Ammon's horn (tissue), 1 donor: Measurements from ENCODE around the gene SNPH.

Experiments used
- DNase-seq: peaks from one replicate; pipeline ENCODE4 v3.0.0-alpha.2; 2016; ENCODE audit warnings: low spot score

Gene SNPH

DNA sequence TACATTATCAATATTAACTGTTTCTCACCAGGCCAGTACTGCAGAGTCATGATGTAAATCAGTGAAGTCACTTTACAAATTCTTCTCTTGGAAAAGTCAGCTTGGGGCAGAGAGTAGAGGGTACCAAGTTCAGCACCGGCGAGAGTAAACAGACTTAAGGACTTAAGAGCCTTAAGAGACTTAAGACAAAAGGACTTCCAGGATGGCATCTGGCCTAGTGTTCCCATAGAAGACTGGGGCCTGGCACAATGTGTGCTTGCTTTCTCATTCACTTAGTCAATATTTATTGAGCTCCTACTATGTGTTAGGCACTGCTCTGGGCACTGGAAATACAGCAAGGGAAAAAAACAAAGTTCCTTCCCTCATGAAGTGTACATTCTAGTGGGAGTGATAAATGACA lies 1.4 kb upstream of the SNPH start:
- DNase-seq = no peak

DNA sequence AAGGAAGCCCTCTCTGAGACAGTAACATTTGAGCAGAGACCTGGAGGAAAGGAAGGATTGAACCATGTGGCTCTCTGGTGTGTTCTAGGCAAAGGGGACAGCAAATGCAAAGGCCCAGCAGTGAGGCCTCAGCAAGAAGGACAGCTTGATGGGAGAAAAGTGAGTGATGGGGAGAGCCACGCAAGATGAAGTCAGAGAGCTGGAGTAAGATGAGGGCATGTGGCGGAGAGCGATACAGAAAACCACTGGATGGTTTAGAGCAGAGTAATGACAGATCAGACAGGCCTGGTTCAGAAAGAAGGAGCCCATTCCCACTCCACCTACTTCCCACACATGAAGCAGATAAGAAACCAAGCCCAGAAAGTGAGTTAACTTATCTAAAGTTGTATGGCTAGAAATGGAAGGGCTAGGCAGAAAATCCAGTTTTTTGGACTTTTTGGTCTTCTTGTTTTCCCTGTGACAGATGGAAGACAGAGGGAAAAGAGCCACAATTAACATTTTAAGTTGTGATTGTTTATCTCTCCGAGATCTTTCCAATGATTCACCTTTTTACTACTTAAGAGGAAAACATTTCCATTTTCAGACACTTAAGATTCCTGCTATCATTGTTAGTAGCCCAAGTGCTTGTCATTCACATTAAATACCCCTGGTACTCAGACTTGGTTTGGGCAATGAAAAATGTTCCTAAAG lies 723 bp upstream of the SNPH start:
- DNase-seq = no peak

DNA sequence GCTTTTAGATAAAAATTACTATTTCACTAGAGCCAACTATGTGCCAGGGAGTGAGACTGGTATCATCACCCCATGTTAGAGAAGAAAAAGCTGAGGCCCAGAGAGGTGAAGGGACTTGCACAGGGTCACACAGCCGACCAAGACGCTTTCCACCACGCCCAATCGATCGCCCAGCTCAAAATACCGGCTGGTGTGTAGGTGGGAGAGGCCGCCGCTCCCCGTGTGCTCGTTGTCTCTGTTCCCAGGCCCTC lies 253 bp upstream of the SNPH start:
- no peak for DNase-seq

DNA sequence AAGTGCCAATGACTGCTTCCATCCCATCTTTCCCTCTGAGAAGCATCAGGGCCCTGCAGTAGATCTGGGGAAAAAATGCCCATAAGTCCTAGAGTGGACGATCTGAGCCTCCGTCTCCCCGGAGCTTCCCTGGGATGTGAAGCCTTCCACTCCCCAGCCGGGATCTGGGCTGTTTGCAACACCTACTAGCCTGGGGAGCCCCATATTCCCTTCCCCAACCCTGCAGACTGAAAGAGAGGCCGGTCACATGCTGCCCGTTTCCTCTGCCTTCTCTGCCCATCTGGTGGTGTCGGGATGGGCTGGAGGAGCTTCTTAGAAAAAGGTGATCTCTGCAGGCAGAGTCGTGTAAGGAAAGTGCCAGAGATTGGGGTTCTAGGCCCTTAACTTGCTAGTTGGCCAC lies 1.1 kb downstream of the SNPH start:
- no peak for DNase-seq

DNA sequence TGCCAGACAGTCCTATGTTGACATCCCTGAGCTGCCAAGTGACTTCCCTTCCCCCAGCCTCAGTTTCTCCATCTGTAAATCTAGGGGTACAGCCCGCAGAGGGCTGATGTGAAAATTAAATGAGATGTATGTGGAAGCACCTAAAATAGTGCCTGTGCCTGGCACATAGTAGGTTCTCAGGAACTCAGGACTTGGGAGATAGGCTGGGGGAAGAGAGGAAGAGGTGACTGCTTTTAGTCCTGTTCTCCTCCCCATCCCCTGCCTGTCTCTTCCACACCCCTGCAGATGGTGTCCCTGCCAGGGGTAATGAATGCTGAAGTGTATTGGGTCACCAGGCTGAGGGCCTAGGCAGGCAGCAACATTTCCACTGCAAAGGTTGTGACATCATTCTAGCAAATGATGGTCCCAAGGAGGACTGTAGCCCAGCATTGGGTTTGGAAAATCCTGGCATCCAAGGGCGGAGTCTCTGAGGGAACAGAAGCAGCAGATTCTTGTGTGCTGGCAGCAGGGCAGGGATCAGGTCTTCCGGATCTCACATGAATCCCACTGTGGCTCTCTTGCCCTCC lies 1.8 kb downstream of the SNPH start:
- DNase-seq = no peak

DNA sequence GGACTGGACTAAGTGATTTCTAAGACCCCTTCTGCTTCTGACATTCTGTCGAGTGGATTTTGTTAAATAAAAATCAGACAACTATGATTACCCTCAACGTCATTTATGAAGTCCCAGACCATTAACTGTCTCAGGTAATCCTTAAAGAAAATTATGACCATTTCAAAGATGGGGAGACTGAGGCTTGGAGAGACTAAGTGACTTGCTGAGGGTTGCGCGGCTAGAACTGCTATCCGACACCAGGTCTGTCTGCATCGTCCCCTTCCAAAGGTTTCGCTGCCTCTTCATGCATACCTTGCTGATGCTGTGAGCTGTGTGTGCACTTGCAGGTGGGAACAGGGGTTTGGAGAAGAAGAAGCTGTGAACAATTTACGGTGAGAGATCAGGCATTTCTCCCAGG lies 3.1 kb downstream of the SNPH start:
- DNase-seq = no peak

DNA sequence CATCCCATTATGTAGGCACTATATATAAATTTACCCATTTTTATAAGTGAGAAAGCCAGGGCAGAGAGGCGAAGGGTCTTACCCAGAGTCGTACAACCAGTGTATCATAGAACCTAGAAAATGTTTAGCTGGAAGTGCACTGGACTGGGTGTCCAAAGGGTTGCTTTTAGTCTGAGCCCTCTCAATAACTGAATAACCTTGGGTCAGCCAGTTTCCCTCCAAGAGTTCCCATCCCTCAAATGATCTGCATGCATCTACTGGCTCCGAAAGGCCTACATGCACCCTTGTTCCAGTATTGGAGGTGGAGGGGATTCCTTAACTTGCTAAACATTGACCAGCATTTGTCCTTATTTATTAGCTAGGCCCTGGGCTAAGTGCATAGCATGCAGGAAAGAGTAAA lies 3.8 kb downstream of the SNPH start:
- DNase-seq = no peak

DNA sequence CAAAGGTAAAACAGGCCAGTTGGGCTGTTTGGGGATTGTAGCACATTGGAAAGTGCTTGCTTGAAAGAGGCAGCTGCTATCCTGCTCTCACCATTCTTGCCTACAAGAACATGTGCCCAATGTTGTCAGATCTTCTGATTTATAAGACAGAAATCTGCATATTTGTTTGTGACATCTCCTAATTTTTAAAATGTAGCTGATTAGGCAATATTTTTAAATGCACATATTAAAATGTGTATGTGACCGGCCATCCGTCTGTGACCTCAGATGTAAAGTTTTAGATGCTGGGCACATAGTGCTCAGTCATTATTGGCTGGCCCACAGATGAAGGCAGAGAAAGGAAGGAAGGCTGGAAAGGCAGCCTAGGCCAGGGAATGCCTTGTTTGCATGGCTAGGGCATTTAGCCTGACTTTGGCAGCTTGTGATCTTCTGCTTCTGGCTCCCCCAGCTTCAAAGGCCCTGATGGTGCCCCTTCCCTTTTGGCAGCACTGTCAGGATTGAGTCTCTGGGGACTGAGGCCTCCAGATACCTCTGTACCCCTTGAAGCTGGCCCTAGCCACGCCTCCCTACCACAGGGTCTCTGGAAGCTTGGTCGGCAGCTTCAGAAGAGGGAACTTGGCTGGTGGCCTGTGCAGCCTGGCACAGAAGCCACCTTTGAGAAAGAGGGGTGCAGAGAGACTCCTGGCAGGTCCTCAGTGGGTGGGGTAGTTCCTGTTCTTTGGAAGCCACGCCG lies 6.4 kb downstream of the SNPH start:
- DNase-seq = peak; percentile 59

DNA sequence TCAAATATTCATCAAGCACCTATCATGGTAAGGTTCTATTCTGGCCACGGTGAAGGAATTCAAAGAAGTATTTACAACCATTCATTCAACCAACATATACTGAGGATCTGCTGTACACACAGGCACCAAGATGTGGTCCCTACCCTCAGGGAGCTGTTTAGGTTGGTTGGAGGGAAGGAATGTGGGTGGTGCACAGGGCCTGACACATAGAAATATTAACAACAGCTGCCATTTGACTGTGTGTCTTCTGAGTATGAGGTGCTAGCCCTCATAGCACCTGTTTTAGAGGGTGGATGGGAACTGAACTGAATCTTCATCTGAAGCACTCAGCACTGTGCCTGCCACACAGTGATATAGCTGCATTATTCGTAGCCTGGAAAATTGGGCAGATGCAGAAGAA lies 7.3 kb downstream of the SNPH start:
- peak; percentile 1 for DNase-seq

DNA sequence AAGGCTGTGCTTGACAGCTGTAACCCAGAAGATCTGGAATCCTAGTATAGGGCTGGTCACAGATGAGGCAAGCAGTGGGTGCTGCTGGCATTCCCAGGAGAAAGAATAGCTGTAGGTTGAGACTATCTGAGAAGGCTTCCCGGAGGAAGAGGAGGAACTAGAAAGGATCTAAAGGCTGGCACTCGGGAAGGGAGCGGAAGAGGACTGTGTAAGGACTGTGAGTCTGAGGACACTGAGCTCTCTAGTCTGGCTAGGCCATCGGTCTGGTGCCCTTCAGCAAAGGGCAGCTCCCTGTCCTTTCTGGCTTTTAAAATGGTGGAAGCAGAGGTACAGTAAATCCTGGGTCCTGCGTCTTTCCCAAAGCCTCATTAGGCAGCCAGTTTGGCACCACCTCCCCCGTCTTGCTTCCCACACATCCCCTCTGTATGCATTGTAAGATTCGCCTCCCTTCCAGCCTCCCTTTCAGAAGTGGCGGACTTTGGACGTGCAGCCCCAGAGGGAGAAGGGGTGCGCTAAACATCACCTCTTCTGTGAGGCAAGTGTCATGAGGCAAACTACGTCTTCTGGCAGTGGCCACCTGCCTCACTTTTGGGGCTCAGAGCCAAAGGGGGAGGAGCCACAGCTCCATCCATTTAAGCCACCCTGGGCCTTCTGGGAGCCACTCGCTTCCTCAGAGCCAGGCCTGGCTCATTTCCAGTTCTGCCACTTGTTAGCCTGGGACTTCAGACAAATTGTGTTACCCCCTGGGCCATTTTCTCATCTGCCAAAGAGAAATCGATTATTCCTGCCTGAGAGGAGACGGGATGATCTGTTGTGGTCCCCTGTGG lies 8.6 kb downstream of the SNPH start:
- peak; percentile 49 for DNase-seq

DNA sequence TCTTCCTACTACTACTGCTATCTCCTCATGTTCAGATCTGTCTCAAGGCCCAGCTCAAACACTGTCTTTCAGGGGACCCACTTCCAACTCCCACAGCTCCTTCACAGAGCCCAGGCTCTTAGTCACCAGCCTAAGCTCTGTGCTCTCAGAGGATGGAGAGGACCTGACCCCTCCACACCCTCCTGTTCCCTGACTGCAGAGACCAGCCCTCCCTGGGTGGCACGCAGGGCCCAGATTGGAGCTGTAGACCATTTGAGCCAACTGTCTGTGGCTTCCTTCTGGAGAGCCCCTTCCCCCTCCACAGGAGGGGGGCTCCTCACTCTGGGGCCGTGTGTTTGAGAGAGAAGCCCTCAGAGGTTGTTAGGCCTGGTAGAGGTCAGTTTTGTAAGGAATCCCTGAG lies 9.8 kb downstream of the SNPH start:
- no peak for DNase-seq

DNA sequence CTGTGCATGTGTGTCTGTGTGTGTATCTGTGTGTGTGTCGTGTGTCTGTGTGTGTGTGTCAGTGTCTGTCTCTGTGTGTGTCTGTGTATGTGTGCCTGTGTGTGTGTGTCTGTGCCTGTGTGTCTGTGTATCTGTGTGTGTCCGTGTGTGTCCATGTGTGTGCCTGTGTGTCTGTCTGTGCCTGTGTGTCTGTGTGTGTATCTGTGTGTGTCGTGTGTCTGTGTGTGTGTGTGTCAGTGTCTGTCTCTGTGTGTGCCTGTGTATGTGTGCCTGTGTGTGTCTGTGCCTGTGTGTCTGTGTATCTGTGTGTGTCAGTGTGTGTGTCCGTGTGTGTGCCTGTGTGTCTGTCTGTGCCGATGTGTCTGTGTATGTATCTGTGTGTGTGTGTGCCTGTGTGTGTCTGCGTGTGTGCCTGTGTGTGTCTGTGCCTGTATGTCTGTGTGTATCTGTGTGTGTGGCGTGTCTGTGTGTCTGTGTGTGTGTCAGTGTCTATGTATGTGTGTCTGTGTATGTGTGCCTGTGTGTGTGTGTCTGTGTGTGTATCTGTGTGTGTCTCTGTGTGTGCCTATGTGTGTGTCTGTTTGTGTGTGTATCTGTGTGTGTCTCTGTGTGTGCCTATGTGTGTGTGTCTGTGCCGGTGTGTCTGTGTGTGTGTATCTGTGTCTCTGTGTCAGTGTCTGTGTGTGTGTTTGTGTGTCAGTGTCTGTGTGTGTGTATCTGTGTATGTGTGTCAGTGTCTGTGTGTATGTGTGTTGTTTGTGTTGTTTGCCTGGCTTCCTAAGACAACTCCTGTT lies 11.6 kb downstream of the SNPH start:
- no peak for DNase-seq

DNA sequence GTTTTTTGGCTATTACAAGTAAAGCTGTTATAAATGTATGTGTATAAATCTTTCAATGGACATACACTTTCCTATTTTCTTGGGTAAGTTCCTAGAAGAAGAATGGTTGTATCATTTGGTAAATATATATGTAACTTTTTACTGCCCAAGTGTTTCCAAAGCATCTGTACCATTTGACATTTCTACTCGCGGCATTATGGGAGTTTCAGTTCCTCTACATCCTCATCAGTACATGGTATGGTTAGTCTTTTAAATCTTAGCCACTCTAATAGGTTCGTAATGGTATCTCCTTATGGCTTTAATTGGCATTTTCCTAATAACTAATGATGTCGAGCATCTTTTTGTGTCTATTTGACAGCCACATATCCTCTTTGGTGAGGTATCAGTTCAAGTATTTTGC lies 12.9 kb downstream of the SNPH start:
- DNase-seq = no peak

DNA sequence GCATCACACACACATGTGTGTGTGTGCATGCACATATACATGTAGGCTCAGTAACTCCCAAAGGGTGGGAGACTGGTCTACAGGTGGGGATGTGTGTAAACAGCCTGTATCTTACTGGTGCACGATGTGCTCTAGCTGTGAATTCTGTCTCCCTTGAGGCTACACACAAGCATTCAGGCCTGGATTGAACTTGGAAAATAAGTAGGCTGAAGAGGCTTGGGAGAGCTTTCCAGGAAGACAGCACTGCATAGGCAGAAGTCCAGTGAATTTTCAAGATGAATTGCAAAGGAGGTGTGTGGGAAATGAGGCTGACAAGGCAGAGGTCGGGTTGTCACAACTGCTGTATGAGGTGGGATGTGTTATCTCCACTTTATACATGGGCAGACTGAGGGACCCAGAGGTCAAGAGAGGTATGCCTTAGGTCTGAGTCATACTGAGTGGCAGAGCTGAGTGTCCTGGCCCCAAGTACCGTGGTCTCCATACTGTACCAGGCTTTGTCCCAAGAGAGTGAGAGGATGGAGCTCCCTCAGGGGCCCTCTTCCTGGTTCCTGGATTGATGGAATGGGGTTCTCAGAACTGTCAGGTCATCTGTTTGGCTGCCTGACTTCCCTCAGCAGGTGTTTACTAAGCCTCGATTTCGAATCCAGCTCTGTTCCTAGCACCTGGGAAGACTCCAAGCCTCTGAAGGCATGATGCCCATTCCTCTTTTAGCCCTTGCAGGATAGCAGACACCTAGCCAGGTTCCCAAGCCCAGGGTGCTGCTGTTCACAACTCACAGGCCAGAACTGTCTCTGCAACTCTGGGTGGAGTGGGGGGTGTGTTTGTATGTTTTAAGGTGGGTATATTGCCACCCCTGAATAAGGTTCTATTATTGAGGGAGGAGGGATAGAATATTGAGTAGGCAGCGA lies 14.4 kb downstream of the SNPH start:
- no peak for DNase-seq

DNA sequence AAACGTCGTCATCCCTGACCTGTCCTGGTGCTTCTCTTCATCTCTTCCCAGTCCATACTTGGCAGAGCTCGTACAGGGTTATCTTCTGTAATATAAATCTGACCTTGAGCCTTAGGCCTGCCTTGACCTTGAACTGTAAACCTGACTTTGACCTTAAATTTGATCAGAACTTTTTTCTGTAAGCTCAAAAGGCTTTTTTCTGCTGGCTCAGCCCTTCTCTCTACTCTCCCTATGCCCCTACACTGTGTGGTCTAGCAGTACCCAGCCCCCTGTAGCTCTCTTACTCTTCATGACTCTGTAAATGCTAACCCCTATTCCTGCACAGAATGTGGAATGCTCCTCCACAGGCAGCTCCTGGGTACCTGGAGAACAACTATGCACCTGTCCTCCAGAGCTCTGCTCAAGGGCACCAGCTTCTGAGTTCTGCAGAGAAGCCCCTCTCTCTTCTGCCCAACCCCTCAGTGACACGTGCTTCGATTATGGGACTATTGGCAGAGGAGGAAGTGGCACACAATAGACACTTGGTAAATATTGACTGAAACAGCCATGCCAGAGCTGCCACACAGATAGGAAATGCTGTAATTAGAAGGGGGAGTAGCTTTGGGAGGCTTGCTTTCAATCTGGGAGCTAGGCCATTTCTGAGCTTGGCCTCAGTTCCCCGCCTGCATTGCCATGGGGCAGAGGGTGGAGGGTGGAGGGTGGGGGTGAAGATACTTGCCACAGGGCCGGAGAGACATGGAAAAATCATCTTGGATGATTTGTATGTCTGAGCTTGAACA lies 15.4 kb downstream of the SNPH start:
- no peak for DNase-seq

DNA sequence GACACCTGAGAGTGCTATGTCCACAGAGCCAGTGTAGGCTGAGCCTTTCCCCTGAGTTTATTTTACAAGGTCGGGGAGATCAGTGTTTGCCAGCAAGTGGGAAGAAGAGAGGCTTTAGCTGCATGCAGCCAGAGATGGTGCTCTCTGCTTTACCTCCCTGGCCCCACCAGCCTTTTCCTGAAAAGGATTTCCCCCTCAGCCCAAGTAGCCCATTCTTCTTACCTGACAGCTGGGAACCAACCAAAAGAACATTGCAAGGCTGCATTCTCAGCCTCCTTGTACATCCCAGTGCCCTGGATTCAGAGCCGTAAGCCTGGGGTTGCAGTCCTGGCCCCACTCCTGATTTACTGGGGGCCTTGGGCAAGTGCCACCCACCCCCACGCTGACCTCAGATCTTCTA lies 16.9 kb downstream of the SNPH start:
- DNase-seq = no peak

DNA sequence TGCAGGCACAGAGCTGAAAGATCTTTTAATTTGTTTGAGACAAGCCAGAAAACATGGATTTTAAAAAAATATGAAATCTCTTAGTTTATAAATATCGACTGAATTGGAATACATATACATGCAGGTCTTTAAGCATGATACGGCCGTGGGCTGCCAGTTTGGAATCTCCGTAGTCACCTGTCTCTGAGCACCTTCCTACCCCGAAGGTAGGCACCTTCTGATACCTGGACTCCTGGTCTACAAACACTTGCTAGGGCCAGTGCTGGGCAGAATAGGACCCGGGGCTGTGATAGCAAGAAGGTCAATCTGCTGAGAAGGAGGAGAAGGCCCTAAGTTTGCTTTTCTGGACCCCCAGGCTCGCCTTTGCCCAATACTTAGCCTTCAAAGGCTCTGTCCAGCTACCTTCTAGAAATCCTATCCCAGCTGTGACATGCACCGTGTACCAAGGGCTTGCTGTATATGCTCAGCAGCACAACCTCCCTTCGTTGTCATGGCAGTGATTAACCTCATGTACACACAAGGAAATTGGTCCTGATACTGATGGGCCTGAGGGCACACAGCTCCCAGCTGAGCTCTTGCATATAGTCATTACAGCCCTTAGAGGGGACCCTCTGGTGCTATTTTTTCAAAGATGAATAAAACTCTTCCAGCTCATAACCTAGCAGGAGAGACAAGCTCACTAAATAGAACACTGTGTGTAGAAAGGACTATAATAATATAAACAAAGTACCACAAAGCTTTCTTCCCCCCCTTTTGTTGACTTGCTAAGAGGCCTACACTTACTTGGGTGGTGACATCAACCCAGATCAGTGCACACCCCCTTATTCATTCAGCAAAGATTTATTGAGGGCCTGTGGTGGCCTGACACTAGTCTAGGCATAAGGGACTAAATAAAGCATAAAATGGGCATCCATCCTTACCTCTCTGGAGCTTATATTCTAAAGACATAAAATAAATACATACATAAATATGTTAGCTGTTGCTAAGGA lies 17.7 kb downstream of the SNPH start:
- no peak for DNase-seq

DNA sequence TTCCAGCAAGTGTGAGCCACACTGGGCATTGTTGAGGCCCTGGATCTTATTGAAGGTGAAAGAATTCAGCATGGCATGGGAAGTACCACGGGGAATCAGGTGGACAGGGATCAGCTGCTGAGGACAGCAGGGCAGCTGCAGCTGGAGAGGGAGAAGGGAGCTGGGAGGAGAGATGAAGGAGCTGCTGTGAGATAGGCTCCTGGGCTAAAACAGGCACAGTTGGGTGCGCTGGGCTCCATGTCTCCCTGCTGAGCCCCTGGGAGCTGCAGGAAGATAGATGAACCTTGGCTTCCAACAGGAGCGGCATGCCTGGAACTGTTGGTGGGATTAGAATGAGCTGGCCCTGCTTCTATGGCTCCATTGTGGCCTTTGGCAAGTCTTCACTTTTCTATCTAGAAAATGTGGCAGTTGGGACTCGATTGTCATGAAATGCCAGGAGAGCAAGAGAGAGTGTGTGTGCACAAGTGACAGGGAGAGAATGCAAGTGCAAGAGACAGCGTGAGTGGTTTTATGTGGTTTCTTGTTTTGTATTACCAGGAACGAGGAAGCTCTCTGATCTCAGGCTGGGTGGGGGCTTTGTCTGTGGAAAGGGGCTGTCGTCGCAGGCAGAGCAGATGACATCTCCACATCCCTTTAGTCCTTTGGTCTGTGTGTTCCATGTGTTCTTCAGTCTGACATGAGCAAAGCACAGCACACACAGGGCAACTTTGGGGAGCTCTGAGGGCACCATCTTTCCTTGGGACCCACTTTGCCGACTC lies 20.4 kb downstream of the SNPH start:
- DNase-seq = no peak
